COLO668 (cell line): ENCODE results near the gene PCBP4.

Experiments
- DNase-seq: peaks from one replicate; lab custom pipeline; 2025; ENCODE audit not compliant: unreplicated experiment; lab: John Stamatoyannopoulos, UW

The PCBP4 gene

DNA sequence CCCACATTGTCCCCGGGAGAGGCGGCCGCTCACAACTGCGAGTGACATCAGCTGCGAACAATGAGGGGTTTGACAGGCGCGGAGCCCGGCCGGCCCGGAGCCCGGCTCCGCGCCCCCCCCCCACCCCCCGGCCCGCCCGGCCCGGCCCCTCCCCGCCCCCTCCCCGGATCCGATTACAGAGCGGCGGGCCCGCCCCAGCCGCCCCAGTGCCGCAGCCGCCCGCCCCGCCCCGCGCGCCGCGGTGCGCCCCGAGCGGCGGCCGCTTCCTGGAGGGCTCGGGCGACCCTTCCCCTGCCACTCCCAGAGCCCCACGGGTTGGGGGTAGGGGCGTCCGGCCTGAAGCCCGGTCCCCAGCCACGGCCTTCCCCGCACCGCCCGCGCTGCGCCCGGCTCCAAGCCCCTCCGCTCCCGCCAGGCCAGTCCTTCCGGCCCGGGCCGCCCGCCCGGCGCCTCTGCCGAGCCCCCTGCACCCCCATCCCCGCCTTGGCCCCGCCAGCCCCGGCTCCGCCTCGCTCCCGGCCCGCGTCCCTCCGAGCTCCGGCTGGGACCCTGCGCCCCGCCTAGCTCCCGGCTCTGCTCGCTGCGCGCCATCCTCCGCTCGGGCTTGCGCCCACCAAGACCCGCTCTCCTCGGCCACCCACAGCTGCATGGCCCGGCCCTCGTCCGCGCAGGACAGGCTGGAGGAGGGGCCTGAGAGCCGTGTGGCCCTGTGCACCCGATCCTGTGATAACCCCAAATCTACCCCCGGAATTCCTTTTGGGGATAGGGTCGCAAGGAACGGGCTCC lies at the start of gene PCBP4:
Gene PCBP4, minus strand, starts transcription at position 71 of the 786 bp plus-strand sequence. CDS start 6,214 bp downstream, outside the sequence.
- peak; percentile 70 for DNase-seq

DNA sequence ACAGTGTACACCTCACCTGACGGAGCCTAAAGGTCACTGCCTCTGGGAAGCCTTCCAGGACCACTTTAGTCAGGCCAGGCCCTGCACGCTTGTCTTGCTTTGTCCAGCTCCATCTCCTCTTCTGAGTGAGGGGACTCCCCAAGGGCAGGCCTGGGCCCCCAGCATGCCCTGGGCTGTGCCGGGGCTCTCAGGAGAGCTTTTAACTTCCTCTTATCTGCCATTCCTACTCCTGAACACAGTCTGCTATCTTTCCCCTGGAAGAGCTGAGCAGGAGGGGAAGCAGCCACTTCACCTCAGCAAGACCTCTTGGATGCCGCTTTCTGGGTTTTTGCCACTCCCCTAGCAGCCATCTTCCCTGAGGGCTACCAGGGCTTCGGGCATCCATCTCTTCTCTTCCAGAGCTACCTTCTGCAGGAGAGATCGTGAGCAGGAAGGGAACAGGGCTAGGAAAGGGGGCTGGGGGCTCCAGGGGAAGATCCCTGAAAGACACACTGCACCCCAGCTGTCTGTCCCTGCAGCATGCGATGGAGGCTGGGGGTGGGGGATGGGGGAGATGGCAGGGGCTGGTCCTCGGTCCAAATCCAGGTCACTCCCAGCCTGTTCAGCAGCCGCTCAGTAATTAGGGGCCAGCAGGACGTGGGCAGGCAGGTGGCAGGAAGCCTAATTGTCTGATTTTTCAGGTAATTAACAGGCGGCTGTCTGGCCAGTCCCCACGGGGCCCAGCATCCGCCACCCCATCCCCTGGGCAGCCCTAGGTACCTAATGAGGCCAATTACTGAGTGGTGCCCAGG lies 48.4 kb upstream of the PCBP4 start:
- no peak for DNase-seq

DNA sequence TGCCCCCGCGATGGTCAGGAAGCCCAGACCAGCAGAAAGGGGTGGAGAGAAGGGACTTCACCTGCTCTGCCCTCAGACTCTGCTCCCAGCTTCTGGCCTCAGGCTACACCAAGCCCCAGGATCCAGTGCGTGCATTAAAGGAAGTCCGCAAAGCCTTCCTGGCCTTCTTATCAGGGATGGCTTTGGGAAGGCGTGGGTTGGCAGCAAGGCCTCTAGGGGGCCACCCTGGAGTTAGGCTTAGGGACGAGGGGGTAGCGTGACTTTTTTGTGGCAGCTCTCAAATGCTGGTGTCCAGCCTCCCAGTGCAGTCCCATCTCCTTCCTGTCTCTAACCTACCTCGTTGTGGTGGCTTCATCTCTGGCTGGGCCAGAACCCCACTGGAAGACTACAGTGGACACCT lies 47.4 kb upstream of the PCBP4 start:
- DNase-seq: no peak

- no peak for DNase-seq
Observed at GRCh38 chr3:52013802-52014598, 46.7 kb upstream of the PCBP4 start.

DNA sequence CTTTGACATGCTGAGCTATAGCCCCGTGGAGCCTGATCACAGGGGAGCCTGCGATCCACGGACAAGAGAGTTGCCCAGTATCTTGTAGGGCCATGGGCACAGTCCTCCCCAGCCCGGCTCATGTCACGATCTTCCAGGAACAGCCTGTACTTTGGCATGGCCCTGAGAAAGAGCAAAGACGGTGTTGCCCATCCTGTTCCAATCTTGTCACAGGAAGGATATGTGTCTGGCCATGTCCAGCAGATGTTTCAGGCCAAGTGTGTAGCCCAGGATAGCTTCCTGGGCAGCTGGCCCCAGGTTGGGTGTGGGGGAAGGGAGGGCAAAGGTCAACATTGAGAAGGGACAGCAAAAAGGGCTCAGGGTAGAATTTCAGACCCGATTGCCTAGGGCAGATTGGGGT lies 45.4 kb upstream of the PCBP4 start:
- no peak for DNase-seq

DNA sequence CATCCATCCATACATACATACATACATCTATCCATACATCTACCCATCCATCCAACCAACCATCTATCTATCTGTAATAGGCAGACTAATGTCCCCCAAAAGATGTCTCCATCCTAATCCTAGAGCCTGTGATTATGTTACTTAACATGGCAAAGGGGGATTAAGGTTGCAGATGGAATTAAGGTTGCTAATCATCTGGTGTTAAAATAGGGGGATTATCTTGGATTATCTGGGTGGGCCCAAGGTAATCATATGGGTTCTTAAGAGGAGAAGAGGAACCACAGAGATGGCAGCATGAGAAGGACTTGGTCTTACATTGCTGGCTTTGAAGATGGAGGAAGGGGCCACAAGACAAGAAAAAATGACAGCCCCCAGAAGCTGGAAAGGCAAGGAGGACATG lies 43.2 kb upstream of the PCBP4 start:
- DNase-seq: no peak

- DNase-seq: no peak
Observed at GRCh38 chr3:52007291-52007690, 40.0 kb upstream of the PCBP4 start.

- no peak for DNase-seq
Observed at GRCh38 chr3:52006820-52007133, 39.5 kb upstream of the PCBP4 start.

- DNase-seq: no peak
Observed at GRCh38 chr3:52006017-52006819, 39.0 kb upstream of the PCBP4 start.

DNA sequence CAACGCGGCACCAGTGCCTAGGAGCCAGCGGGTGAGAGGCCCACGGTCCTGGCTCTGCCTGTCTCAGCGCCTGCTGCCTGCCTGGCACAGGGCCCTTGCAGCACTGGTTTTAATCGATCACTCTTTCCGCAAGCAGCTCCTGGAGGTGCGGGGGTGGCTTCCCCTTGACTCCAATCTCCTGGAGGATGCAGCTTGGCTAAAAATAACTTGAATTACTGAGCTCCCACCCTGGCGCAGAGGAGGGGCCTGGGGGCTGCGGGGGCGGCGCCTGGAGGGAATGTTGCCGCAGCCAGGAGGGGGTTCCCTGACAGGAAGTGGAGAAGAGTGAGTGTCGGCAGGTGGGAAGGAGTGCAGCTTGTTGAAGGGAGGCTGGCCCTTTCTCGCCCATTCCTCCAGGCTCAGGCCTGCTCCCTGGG lies 38.3 kb upstream of the PCBP4 start:
- no peak for DNase-seq

GRCh38 chr3:52004906-52005395 lies 37.7 kb upstream of the PCBP4 start:
- no peak for DNase-seq

- peak; percentile 5 for DNase-seq
Observed at GRCh38 chr3:52004163-52004787, 37.0 kb upstream of the PCBP4 start.

DNA sequence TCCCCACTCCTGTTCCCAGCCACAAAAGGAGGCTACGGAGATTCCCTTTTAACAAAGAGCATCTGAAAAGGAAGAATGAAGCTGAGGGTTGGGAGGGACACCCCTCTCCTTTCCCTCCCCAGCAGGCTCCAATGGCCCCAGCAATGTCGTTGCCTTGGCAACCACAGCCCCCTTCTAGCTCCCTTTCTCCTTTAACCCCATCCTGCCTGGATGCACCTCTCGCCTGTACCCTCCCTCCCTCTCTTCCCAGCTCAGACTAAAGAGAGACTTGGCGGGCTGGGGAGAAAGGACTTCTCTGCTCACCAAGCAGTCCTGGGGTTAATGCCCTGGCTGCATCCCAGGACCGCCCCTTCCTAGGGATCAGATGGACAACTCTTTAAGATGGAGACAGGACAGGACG lies 35.5 kb upstream of the PCBP4 start:
- DNase-seq: no peak

GRCh38 chr3:52001443-52001974 lies 34.3 kb upstream of the PCBP4 start:
- peak; percentile 74 for DNase-seq

GRCh38 chr3:51999846-52000245 lies 32.6 kb upstream of the PCBP4 start:
- DNase-seq: no peak

GRCh38 chr3:51998774-51999173 lies 31.5 kb upstream of the PCBP4 start:
- DNase-seq: no peak

DNA sequence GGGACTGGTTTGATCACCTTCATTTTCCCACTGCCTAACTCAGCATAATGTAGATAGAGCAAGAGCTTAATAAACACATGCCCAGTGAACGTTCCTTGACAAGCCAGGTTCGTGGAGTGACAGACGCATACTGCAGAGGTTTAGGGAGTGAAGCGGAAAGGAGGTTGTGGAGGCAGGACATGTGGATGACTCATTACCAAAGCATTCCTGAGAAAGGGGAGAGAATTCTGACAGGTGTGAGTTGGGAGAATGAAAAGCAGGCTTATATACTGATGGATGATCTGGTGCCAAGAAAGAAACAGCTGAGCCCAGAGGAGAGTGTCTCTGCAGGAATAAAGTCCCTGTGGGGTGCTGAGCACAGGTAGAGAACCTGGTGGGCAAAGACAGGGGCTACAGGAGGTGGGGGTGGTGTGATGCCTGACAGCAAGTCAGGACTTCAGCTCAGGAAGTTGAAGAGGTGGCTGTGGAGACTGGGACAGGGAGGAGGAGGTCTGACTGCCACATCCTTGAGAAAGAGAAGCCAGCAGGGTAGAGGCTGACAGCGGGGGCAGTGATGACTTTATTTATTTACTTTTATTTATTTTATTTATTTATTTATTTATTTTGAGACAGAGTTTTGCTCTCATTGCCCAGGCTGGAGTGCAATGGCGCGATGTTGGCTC lies 30.8 kb upstream of the PCBP4 start:
- DNase-seq: peak; percentile 13

GRCh38 chr3:51997172-51997571 lies 29.9 kb upstream of the PCBP4 start:
- DNase-seq: no peak
